SK-N-SH treated with all-trans-retinoic acid at 6 μM for 48 hours (cell line): ENCODE data around the gene BST1.

Source experiments
- ATAC-seq: fragments of 200-7000 bp; cut with Tn5 transposase; 3 replicates; pipeline ENCODE4 v1.9.1; 2020; ENCODE audit warnings: mild to moderate bottlenecking, moderate library complexity
- ARNTL ChIP-seq: fragments of 450-650 bp; formaldehyde crosslinking; IDR thresholded peaks from 2 replicates; pipeline ENCODE4 v1.5.0; 2020; ENCODE audit warnings: low read depth, mild to moderate bottlenecking, moderate library complexity, borderline replicate concordance
- BACH2 ChIP-seq: fragments of 250-450 bp; sonication (Bioruptor Pico); IDR thresholded peaks from 2 replicates; pipeline ENCODE4 v1.9.0; 2021; ENCODE audit warnings: mild to moderate bottlenecking, borderline replicate concordance
- ESRRG ChIP-seq: fragments of 250-450 bp; sonication (Bioruptor Pico); IDR thresholded peaks from 2 replicates; pipeline ENCODE4 v1.6.1; 2021; ENCODE audit warnings: mild to moderate bottlenecking
- GLIS3 ChIP-seq: fragments of 250-450 bp; sonication (Bioruptor Pico); IDR thresholded peaks from 2 replicates; pipeline ENCODE4 v1.5.0; 2020; ENCODE audit warnings: mild to moderate bottlenecking, moderate library complexity
- ISL1 ChIP-seq: fragments of 250-450 bp; sonication (Bioruptor Pico); IDR thresholded peaks from 2 replicates; pipeline ENCODE4 v2.1.2; 2022; ENCODE audit warnings: mild to moderate bottlenecking, moderate library complexity
- OSR1 ChIP-seq: fragments of 250-450 bp; sonication (Bioruptor Pico); IDR thresholded peaks from 2 replicates; pipeline ENCODE4 v1.8.0; 2022; ENCODE audit warnings: moderate library complexity, mild to moderate bottlenecking, inconsistent platforms
- PPARA ChIP-seq: fragments of 250-450 bp; sonication (Bioruptor Pico); IDR thresholded peaks from 2 replicates; pipeline ENCODE4 v1.5.0; 2020; ENCODE audit warnings: mild to moderate bottlenecking, borderline replicate concordance
- RARB ChIP-seq: fragments of 250-450 bp; sonication (Bioruptor Pico); IDR thresholded peaks from 2 replicates; pipeline ENCODE4 v1.8.0; 2021; ENCODE audit warnings: mild to moderate bottlenecking, moderate library complexity
- SNAI2 ChIP-seq: fragments of 250-450 bp; sonication (Bioruptor Pico); IDR thresholded peaks from 2 replicates; pipeline ENCODE4 v1.5.0; 2020; ENCODE audit warnings: mild to moderate bottlenecking, moderate library complexity
- TCF4 ChIP-seq: fragments of 250-450 bp; sonication (Bioruptor Pico); IDR thresholded peaks from 2 replicates; pipeline ENCODE4 v1.8.0; 2021; ENCODE audit warnings: mild to moderate bottlenecking, moderate library complexity, borderline replicate concordance
- TOX ChIP-seq: fragments of 250-450 bp; sonication (Bioruptor Pico); IDR thresholded peaks from 2 replicates; pipeline ENCODE4 v1.8.0; 2021; ENCODE audit warnings: mild to moderate bottlenecking, moderate library complexity, borderline replicate concordance
- ZC3H10 ChIP-seq: fragments of 250-450 bp; sonication (Bioruptor Pico); IDR thresholded peaks from 2 replicates; pipeline ENCODE4 v1.5.1; 2021; ENCODE audit warnings: mild to moderate bottlenecking, moderate library complexity
- ZFP3 ChIP-seq: fragments of 250-450 bp; sonication (Bioruptor Pico); IDR thresholded peaks from 2 replicates; pipeline ENCODE4 v1.5.0; 2020; ENCODE audit warnings: mild to moderate bottlenecking, moderate library complexity
- ZFP30 ChIP-seq: fragments of 450-650 bp; formaldehyde crosslinking; IDR thresholded peaks from 2 replicates; pipeline ENCODE4 v1.5.0; 2022; ENCODE audit warnings: mild to moderate bottlenecking, moderate library complexity
- ZNF565 ChIP-seq: fragments of 450-650 bp; formaldehyde crosslinking; conservative IDR thresholded peaks from 2 replicates; pipeline ENCODE4 v1.5.0; 2020; ENCODE audit warnings: low read depth, mild to moderate bottlenecking, moderate library complexity
- ZNF8 ChIP-seq: fragments of 450-650 bp; formaldehyde crosslinking; IDR thresholded peaks from 2 replicates; pipeline ENCODE4 v1.5.0; 2020; ENCODE audit warnings: mild to moderate bottlenecking, moderate library complexity
- TF ChIP-seq, protein P1 (sequence below): fragments of 250-450 bp; sonication (Bioruptor Pico); IDR thresholded peaks from 2 replicates; pipeline ENCODE4 v1.5.1; 2020; ENCODE audit warnings: low read depth, mild to moderate bottlenecking, moderate library complexity
- TF ChIP-seq, protein P2 (sequence below): fragments of 250-450 bp; sonication (Bioruptor Pico); IDR thresholded peaks from 2 replicates; pipeline ENCODE4 v1.5.1; 2021; ENCODE audit warnings: mild to moderate bottlenecking, moderate library complexity
- TF ChIP-seq, protein P3 (sequence below): fragments of 250-450 bp; sonication (Bioruptor Pico); IDR thresholded peaks from 2 replicates; pipeline ENCODE4 v1.5.0; 2020; ENCODE audit warnings: mild to moderate bottlenecking, moderate library complexity
- TF ChIP-seq, protein P4 (sequence below): fragments of 250-450 bp; sonication (Bioruptor Pico); IDR thresholded peaks from 2 replicates; pipeline ENCODE4 v1.8.0; 2020; ENCODE audit warnings: mild to moderate bottlenecking, moderate library complexity, borderline replicate concordance
- TF ChIP-seq, protein P5 (sequence below): fragments of 250-450 bp; sonication (Bioruptor Pico); IDR thresholded peaks from 2 replicates; pipeline ENCODE4 v1.8.0; 2021; ENCODE audit warnings: low read depth, mild to moderate bottlenecking, moderate library complexity, borderline replicate concordance

The BST1 gene

DNA sequence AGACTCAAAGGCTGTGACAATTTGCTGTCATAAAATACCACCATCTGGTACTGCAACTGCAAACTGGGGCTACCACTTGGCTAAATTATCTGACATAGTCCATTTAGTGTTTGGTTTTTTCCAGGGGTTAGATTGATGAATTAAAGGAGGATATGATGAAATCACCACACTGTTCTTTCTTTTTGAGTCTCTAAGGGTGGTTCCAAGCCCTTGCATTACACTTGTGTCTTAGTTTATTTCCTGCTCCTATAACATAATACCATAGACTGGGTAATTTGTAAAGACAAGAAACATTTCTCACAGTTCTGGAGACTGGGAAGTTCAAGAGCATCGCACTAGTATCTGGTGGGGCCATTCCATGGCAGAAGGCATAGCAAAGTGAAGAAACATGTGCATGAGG is 43.2 kb downstream of the BST1 start (continued):
- no peak for TF ChIP-seq RARB (CRISPR knock-in tag)
- no peak for TF ChIP-seq SNAI2 (CRISPR knock-in tag)
- TF ChIP-seq ZFP3, result no peak

DNA sequence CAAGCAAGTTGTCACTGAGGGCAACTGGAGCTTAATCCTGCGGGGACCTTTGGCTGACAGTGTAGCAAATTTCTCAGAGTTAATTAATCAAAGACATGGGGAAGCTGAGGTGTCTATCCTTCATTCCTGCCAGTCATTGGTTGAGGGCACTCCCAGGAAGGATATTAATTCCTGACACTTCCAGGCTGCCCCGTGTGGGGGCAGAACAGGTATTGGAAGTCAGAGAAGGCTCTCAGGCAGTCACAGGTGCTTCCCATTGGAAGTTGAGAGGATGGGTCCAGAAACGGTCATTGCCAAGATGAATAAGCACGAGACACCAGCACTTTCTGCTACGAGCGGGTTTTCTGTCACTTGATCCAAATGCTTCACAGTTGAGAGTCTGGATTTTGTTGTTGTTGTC is 46.1 kb downstream of the BST1 start:
- TF ChIP-seq GLIS3, result no peak
- TF ChIP-seq ZC3H10, result no peak
- TF ChIP-seq, protein P1, sequence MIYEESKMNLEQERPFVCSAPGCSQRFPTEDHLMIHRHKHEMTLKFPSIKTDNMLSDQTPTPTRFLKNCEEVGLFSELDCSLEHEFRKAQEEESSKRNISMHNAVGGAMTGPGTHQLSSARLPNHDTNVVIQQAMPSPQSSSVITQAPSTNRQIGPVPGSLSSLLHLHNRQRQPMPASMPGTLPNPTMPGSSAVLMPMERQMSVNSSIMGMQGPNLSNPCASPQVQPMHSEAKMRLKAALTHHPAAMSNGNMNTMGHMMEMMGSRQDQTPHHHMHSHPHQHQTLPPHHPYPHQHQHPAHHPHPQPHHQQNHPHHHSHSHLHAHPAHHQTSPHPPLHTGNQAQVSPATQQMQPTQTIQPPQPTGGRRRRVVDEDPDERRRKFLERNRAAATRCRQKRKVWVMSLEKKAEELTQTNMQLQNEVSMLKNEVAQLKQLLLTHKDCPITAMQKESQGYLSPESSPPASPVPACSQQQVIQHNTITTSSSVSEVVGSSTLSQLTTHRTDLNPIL (CRISPR knock-in tag), result no peak
- TF ChIP-seq ARNTL (CRISPR knock-in tag), result no peak
- TF ChIP-seq, protein P2, sequence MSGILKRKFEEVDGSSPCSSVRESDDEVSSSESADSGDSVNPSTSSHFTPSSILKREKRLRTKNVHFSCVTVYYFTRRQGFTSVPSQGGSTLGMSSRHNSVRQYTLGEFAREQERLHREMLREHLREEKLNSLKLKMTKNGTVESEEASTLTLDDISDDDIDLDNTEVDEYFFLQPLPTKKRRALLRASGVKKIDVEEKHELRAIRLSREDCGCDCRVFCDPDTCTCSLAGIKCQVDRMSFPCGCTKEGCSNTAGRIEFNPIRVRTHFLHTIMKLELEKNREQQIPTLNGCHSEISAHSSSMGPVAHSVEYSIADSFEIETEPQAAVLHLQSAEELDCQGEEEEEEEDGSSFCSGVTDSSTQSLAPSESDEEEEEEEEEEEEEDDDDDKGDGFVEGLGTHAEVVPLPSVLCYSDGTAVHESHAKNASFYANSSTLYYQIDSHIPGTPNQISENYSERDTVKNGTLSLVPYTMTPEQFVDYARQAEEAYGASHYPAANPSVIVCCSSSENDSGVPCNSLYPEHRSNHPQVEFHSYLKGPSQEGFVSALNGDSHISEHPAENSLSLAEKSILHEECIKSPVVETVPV (CRISPR knock-in tag), result no peak
- TF ChIP-seq ZFP30 (CRISPR knock-in tag), result no peak
- TF ChIP-seq BACH2 (CRISPR knock-in tag), result no peak
- TF ChIP-seq TOX (CRISPR knock-in tag), result no peak
- TF ChIP-seq RARB (CRISPR knock-in tag), result no peak
- TF ChIP-seq, protein P3, sequence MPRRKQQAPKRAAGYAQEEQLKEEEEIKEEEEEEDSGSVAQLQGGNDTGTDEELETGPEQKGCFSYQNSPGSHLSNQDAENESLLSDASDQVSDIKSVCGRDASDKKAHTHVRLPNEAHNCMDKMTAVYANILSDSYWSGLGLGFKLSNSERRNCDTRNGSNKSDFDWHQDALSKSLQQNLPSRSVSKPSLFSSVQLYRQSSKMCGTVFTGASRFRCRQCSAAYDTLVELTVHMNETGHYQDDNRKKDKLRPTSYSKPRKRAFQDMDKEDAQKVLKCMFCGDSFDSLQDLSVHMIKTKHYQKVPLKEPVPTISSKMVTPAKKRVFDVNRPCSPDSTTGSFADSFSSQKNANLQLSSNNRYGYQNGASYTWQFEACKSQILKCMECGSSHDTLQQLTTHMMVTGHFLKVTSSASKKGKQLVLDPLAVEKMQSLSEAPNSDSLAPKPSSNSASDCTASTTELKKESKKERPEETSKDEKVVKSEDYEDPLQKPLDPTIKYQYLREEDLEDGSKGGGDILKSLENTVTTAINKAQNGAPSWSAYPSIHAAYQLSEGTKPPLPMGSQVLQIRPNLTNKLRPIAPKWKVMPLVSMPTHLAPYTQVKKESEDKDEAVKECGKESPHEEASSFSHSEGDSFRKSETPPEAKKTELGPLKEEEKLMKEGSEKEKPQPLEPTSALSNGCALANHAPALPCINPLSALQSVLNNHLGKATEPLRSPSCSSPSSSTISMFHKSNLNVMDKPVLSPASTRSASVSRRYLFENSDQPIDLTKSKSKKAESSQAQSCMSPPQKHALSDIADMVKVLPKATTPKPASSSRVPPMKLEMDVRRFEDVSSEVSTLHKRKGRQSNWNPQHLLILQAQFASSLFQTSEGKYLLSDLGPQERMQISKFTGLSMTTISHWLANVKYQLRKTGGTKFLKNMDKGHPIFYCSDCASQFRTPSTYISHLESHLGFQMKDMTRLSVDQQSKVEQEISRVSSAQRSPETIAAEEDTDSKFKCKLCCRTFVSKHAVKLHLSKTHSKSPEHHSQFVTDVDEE (CRISPR knock-in tag), result no peak
- TF ChIP-seq TCF4 (CRISPR knock-in tag), result no peak
- no peak for TF ChIP-seq PPARA (CRISPR knock-in tag)
- TF ChIP-seq ZNF565 (CRISPR knock-in tag), result no peak
- TF ChIP-seq, protein P4, sequence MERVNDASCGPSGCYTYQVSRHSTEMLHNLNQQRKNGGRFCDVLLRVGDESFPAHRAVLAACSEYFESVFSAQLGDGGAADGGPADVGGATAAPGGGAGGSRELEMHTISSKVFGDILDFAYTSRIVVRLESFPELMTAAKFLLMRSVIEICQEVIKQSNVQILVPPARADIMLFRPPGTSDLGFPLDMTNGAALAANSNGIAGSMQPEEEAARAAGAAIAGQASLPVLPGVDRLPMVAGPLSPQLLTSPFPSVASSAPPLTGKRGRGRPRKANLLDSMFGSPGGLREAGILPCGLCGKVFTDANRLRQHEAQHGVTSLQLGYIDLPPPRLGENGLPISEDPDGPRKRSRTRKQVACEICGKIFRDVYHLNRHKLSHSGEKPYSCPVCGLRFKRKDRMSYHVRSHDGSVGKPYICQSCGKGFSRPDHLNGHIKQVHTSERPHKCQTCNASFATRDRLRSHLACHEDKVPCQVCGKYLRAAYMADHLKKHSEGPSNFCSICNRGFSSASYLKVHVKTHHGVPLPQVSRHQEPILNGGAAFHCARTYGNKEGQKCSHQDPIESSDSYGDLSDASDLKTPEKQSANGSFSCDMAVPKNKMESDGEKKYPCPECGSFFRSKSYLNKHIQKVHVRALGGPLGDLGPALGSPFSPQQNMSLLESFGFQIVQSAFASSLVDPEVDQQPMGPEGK, result no peak
- no peak for TF ChIP-seq ZNF8 (CRISPR knock-in tag)
- TF ChIP-seq, protein P5, sequence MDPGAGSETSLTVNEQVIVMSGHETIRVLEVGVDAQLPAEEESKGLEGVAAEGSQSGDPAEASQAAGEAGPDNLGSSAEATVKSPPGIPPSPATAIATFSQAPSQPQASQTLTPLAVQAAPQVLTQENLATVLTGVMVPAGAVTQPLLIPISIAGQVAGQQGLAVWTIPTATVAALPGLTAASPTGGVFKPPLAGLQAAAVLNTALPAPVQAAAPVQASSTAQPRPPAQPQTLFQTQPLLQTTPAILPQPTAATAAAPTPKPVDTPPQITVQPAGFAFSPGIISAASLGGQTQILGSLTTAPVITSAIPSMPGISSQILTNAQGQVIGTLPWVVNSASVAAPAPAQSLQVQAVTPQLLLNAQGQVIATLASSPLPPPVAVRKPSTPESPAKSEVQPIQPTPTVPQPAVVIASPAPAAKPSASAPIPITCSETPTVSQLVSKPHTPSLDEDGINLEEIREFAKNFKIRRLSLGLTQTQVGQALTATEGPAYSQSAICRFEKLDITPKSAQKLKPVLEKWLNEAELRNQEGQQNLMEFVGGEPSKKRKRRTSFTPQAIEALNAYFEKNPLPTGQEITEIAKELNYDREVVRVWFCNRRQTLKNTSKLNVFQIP (CRISPR knock-in tag), result no peak
- no peak for TF ChIP-seq ESRRG (CRISPR knock-in tag)
- no peak for TF ChIP-seq ISL1 (CRISPR knock-in tag)
- no peak for TF ChIP-seq OSR1 (CRISPR knock-in tag)
- TF ChIP-seq ZFP3, result no peak
- TF ChIP-seq, all 23 proteins: peak for 0
- ATAC-seq, result no peak

DNA sequence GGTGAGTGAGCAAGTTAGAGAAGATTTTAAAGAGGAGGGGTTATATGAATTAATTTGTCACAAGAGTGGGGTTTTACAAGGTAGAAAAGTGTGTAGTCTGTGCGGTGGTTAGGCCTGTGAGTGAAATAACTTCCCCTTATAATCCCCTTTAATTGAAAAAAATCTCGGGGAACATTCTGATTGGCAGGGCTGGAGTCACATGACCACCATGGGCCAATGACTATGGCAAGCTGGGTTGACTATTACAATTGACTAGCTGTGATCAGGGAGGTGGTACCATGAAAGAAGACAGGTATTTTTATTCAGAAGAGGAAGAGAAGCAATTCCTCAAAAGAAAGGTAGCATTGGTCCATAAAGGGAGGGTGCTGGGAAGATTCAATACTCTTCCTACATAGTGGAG is 48.3 kb downstream of the BST1 start:
- TF ChIP-seq ARNTL (CRISPR knock-in tag) (no peak), TOX (CRISPR knock-in tag) (no peak), RARB (CRISPR knock-in tag) (no peak), ZNF8 (CRISPR knock-in tag) (no peak), BACH2 (CRISPR knock-in tag) (no peak)
- no peak for ATAC-seq
